ENCODE measurements around the gene CARNS1. TPM values are rescaled to one million over a fixed set of nuclear protein-coding genes. Genes with fewer than 3 reads are reported as not detected.
A peak's percentile ranks its signal among the peaks of the same experiment; 100 is the strongest.

CARNS1 gene
- total RNA-seq, 1 donor from 2014 or later: 2.7 TPM

DNA sequence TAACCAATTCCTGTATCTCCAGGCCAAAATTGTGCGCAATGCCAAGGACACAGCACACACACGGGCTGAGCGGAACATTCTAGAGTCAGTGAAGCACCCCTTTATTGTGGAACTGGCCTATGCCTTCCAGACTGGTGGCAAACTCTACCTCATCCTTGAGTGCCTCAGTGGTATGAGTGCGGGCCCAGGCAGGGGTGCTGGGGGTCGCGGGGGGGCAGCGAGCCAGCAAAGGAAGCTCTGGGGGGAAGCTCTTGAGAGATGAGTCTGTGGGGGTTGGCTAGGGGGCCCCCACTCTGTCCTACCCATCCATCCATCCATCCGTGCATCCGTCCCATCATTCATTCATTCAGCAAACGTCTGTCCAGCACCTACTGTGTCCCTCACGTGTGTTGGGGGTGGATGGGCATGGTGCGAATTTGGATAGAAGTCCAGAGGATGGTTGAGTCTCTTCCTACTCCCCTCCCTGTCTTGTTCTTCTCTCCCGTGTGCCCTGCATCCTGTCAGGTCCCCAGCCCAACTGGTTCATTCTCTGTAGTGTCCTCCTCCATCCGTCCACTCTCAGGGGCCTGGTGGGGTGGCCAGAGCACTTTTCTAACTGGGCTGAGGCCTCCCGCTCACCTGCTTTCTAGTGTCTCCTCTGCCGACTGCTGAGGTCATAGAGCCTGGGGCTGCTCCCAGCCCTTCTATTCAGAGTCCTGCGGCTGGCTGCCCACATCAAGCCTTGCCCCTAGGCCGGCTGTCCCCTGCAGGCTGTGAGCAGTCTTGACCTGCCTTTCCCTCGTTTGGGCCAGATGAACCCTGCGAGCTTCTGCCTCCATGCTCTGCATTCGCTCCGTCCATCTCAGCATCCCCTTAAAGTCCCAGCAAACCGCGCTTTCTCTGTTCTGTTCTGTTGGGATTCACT, 16.1 kb downstream of the CARNS1 start:
- peaks cover 17% of the 10 kb centered on the region for H3K4me1 ChIP-seq
- H3K9me3 ChIP-seq: no peaks in the 10 kb centered on the region
- ATAC-seq: no peak
- H3K27ac ChIP-seq: no peak overlapping the region
- TF ChIP-seq, protein P1, sequence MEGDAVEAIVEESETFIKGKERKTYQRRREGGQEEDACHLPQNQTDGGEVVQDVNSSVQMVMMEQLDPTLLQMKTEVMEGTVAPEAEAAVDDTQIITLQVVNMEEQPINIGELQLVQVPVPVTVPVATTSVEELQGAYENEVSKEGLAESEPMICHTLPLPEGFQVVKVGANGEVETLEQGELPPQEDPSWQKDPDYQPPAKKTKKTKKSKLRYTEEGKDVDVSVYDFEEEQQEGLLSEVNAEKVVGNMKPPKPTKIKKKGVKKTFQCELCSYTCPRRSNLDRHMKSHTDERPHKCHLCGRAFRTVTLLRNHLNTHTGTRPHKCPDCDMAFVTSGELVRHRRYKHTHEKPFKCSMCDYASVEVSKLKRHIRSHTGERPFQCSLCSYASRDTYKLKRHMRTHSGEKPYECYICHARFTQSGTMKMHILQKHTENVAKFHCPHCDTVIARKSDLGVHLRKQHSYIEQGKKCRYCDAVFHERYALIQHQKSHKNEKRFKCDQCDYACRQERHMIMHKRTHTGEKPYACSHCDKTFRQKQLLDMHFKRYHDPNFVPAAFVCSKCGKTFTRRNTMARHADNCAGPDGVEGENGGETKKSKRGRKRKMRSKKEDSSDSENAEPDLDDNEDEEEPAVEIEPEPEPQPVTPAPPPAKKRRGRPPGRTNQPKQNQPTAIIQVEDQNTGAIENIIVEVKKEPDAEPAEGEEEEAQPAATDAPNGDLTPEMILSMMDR (IDR thresholded peaks at IDR 0.05): no peak
- DNase-seq: no peak
- H3K36me3 ChIP-seq: peaks cover 52% of the 10 kb centered on the region
- intact Hi-C loops (cut with DNase I): no loop called here
- no peak overlapping the region for H3K4me3 ChIP-seq
- H3K27me3 ChIP-seq: no peaks in the 10 kb centered on the region

DNA sequence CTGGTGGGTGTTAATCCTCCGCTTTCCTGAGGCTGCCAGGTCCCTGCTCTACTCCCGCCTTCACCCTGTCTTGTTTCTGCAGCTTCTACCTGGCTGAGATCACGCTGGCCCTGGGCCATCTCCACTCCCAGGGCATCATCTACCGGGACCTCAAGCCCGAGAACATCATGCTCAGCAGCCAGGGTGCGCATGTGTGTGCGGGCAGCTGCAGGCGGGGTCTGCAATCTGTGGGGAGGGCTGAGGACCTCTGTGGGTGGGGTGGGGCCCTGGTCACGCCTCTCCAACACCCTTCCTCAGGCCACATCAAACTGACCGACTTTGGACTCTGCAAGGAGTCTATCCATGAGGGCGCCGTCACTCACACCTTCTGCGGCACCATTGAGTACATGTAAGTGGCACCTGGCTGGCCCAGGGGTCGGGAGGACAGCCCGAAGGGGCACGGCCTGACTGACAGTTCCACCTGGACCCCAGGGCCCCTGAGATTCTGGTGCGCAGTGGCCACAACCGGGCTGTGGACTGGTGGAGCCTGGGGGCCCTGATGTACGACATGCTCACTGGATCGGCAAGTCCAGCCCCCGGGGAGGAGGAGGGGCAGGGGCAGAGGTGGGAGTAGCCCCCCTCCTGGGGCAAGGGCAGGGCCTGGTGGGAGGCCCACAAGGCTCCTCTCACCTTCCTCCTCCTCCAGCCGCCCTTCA, 17.3 kb downstream of the CARNS1 start:
- H3K9me3 ChIP-seq: no peaks in the 10 kb centered on the region
- intact Hi-C loops (cut with DNase I): no loop called here
- peaks cover 11% of the 10 kb centered on the region for H3K4me1 ChIP-seq
- H3K27ac ChIP-seq: peak overlapping the region; percentile 3
- TF ChIP-seq, protein P1 (IDR thresholded peaks at IDR 0.05): no peak
- ATAC-seq (no peak), DNase-seq (no peak)
- peaks cover 57% of the 10 kb centered on the region for H3K36me3 ChIP-seq
- H3K4me3 ChIP-seq: no peak overlapping the region
- H3K27me3 ChIP-seq: no peaks in the 10 kb centered on the region

DNA sequence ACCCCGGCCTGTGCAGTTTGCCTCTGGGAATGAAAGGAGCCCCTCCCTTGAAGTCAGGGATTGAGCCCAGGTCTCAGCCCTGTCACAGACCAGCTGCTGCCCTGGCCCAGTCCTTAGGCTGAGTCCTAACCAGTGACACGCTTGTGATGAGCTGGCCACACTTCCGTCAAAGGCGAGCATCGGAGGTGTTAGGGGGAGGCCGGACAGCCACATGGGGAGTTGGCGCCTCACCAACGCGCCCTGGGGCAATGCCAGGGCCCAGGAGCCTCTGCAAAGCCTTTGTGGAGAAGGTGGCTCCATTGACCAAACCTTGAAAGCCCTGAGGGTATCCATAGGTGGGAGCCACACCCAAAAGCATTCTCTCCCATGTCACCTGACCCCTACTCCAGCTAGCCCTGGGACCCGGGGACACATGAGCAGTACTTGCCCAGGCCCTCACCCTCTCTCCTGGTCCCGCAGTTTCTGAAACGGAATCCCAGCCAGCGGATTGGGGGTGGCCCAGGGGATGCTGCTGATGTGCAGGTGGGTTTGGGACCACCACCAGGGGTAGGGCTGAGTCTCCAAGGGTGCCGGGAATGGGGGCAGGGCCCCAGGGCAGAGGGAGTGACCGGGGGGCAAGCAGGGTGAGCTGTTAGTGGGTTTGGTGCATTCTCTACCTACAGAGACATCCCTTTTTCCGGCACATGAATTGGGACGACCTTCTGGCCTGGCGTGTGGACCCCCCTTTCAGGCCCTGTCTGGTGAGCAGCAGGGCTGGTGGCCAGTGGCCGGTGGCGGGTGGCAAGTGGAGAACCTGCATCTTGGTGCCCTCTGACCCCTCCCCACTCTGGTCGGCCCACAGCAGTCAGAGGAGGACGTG, 18.3 kb downstream of the CARNS1 start:
- TF ChIP-seq, protein P1 (IDR thresholded peaks at IDR 0.05): no peak
- Histone ChIP-seq H3K27me3 (no peaks in the 10 kb centered on the region), H3K36me3 (peaks cover 61% of the 10 kb centered on the region), H3K27ac (peak overlapping the region; percentile 3), H3K4me1 (peaks cover 11% of the 10 kb centered on the region), H3K4me3 (no peak overlapping the region), H3K9me3 (no peaks in the 10 kb centered on the region)
- intact Hi-C loops (cut with DNase I): no loop called here
- ATAC-seq (no peak), DNase-seq (no peak)

DNA sequence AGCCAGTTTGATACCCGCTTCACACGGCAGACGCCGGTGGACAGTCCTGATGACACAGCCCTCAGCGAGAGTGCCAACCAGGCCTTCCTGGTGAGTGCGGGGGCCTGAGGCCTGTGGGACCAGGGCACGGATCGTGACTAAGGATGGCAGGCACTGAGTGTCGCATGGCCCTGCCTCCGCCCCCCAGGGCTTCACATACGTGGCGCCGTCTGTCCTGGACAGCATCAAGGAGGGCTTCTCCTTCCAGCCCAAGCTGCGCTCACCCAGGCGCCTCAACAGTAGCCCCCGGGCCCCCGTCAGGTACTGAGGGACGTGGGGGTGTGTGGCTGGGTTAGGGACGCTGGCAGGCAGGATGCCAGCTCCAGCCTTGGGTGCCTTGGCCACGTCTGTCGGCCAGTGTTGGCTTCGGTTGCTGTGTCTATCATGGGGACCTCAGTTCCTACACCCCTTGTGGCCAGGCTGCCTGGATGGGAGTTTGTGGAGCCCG, 19.0 kb downstream of the CARNS1 start:
- no peak overlapping the region for H3K4me3 ChIP-seq
- no peaks in the 10 kb centered on the region for H3K27me3 ChIP-seq
- H3K27ac ChIP-seq: no peak overlapping the region
- peaks cover 61% of the 10 kb centered on the region for H3K36me3 ChIP-seq
- TF ChIP-seq, protein P1 (IDR thresholded peaks at IDR 0.05): no peak
- DNase-seq (no peak), ATAC-seq (no peak)
- H3K9me3 ChIP-seq: no peaks in the 10 kb centered on the region
- intact Hi-C loops (cut with DNase I): no loop called here
- peaks cover 6% of the 10 kb centered on the region for H3K4me1 ChIP-seq

DNA sequence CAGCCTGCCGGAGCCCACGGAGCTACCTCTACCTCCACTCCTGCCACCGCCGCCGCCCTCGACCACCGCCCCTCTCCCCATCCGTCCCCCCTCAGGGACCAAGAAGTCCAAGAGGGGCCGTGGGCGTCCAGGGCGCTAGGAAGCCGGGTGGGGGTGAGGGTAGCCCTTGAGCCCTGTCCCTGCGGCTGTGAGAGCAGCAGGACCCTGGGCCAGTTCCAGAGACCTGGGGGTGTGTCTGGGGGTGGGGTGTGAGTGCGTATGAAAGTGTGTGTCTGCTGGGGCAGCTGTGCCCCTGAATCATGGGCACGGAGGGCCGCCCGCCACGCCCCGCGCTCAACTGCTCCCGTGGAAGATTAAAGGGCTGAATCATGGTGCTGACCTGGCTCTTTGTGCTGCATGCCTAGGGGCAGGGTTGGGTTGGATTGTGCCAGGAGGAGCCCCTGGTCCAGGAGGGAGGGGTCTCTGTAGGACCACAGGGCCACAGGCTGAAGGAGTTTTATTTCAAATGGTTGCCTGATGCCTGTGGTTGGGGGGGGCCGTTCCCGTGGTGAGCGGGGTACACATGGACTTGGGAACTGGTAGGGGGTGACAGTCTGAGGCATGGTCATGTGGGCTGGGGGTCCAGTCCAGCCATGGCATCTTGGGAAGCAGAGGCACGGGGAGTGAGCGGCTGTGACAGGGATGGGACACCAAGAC, 19.7 kb downstream of the CARNS1 start:
- H3K4me1 ChIP-seq: peaks cover 3% of the 10 kb centered on the region
- peaks cover 61% of the 10 kb centered on the region for H3K36me3 ChIP-seq
- no peaks in the 10 kb centered on the region for H3K27me3 ChIP-seq
- TF ChIP-seq, protein P1 (IDR thresholded peaks at IDR 0.05): no peak
- H3K27ac ChIP-seq: no peak overlapping the region
- H3K9me3 ChIP-seq: no peaks in the 10 kb centered on the region
- DNase-seq: no peak
- no peak overlapping the region for H3K4me3 ChIP-seq
- ATAC-seq: no peak
- intact Hi-C loops (cut with DNase I): no loop called here
